ENCODE measurements around the gene CRYBG1.

The CRYBG1 gene, protein sequence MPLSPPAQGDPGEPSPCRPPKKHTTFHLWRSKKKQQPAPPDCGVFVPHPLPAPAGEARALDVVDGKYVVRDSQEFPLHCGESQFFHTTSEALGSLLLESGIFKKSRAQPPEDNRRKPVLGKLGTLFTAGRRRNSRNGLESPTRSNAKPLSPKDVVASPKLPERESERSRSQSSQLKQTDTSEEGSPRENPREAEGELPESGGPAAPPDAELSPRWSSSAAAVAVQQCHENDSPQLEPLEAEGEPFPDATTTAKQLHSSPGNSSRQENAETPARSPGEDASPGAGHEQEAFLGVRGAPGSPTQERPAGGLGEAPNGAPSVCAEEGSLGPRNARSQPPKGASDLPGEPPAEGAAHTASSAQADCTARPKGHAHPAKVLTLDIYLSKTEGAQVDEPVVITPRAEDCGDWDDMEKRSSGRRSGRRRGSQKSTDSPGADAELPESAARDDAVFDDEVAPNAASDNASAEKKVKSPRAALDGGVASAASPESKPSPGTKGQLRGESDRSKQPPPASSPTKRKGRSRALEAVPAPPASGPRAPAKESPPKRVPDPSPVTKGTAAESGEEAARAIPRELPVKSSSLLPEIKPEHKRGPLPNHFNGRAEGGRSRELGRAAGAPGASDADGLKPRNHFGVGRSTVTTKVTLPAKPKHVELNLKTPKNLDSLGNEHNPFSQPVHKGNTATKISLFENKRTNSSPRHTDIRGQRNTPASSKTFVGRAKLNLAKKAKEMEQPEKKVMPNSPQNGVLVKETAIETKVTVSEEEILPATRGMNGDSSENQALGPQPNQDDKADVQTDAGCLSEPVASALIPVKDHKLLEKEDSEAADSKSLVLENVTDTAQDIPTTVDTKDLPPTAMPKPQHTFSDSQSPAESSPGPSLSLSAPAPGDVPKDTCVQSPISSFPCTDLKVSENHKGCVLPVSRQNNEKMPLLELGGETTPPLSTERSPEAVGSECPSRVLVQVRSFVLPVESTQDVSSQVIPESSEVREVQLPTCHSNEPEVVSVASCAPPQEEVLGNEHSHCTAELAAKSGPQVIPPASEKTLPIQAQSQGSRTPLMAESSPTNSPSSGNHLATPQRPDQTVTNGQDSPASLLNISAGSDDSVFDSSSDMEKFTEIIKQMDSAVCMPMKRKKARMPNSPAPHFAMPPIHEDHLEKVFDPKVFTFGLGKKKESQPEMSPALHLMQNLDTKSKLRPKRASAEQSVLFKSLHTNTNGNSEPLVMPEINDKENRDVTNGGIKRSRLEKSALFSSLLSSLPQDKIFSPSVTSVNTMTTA (N-terminal part only)

DNA sequence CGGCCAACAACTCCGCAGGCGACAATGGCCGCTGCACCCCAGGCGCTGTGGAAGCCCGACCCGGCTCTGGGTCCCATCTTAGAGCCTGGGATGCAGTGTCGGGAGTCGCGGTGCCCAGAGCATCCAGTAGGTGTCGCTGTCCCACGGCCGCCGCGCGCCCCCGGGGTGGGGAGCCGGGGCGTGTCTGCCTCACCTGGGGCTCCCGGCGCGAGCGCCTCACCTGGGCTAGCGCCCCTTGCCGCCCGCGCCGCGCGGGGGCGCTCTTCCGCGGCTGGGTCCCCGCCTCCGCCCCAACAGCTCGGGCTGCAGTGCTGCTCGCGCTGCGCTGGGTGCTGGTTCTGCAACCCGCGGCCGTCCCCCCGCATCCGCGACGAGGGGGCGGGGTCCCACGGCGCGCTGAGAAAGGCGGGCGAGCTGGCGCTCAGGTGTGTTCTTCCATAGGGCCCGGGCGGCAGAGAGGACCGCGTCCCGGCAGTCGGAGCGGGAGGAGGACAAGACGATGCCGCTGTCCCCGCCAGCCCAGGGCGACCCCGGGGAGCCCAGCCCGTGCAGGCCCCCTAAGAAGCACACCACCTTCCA, at the start of gene CRYBG1:
Gene CRYBG1, plus strand, starts transcription at position 308 of the 579 bp plus-strand sequence. Its CDS starts 192 bp downstream, at position 500.
- Mint-ChIP-seq H3K4me1 (peaks cover 5% of the 10 kb centered on the region), H3K4me3 (peak within 1 kb of the TSS; percentile 83), H3K36me3 (ENCODE audit: insufficient read depth) (peaks cover 2% of the 10 kb centered on the region), H3K27ac (ENCODE audit: low read depth) (no peak within 1 kb of the TSS), H3K27me3 (peaks cover 35% of the 10 kb centered on the region), H3K9me3 (no peaks in the 10 kb centered on the region)
- peak; percentile 85 for ATAC-seq (replicated peaks; ENCODE audit: extremely low read depth, poor library complexity, severe bottlenecking)
- peak; percentile 57 to 71 for DNase-seq (ENCODE audit: low spot score in 2 of 2)

DNA sequence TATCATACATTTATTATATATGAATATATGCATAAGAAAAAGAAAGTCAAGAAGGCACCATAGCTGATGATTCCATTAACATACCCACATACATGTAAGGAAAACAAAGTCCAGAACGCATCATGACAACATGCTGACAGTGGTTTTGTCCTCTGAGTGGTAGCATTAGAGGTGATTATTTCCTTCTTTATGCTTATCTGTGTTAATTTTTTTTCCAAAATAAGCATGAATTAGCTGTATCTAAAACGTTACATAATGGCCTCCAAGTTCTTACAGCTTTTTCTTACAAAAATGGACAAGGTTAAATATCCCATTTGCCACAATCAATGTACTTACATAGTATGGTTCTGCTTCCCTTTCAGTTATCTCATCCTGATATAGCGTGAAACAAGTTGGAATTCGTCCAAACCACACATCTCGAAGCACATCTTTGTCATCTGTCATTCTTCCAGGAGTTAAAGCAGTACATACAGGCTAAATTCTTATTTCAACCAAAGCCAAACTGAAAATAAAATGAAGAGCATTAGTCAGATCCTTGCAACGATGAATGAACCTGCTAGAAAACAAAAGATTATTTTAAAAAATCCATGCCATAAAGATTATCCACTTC, 44.6 kb upstream of the CRYBG1 start:
- Mint-ChIP-seq H3K9me3 (no peaks in the 10 kb centered on the region), H3K4me3 (no peak overlapping the region), H3K4me1 (peaks cover 56% of the 10 kb centered on the region), H3K27me3 (no peaks in the 10 kb centered on the region), H3K36me3 (ENCODE audit: insufficient read depth) (peaks cover 18% of the 10 kb centered on the region), H3K27ac (ENCODE audit: low read depth) (no peak overlapping the region)
- DNase-seq (ENCODE audit: low spot score in 2 of 2): no peak
- ATAC-seq (replicated peaks; ENCODE audit: extremely low read depth, poor library complexity, severe bottlenecking): no peak

DNA sequence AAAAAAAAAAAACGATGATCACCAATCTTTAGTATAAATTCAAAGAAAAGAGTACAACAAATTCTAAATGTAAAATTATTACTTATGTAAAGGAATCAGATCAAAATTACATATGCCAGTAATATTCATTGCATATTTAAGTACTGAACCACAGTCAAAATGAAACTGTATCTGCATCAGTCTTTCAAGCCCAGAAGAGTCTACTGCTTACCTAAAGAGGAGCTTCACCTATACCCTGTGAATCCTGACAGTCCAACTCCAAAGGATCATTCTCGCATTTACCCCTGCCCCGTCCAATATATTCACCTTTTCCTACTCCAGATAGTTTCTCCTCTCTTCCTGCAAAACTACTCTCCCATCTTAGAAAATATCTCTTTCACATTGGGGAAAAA, 44.1 kb upstream of the CRYBG1 start:
- Mint-ChIP-seq H3K9me3 (no peaks in the 10 kb centered on the region), H3K27ac (ENCODE audit: low read depth) (peak overlapping the region; percentile 29), H3K4me1 (peaks cover 53% of the 10 kb centered on the region), H3K4me3 (no peak overlapping the region), H3K36me3 (ENCODE audit: insufficient read depth) (peaks cover 17% of the 10 kb centered on the region), H3K27me3 (no peaks in the 10 kb centered on the region)
- no peak for DNase-seq (ENCODE audit: low spot score in 2 of 2)
- no peak for ATAC-seq (replicated peaks; ENCODE audit: extremely low read depth, poor library complexity, severe bottlenecking)

DNA sequence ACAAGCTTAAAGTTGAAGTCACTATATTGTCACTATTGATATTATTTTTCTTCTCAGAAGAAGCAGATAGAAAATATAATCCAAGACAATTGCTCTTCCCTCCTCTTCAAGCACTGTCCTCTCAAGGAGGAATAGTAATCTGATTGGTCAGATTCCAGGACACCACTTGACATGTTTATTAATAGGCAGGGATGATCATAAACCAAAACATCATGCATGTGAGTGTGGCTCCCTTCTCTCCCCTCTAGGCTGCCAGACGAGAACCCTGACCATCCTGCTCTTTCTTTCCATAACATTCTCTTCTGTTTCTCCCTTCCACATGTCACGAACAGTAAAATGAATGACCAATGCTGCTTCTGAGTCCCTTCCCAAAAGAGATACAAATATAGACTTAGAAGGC, 42.5 kb upstream of the CRYBG1 start:
- Mint-ChIP-seq H3K27me3 (no peaks in the 10 kb centered on the region), H3K27ac (ENCODE audit: low read depth) (peak overlapping the region; percentile 3), H3K36me3 (ENCODE audit: insufficient read depth) (peaks cover 12% of the 10 kb centered on the region), H3K4me1 (peaks cover 51% of the 10 kb centered on the region), H3K4me3 (no peak overlapping the region), H3K9me3 (no peaks in the 10 kb centered on the region)
- ATAC-seq (replicated peaks; ENCODE audit: extremely low read depth, poor library complexity, severe bottlenecking) (no peak), DNase-seq (ENCODE audit: low spot score in 2 of 2) (no peak)

DNA sequence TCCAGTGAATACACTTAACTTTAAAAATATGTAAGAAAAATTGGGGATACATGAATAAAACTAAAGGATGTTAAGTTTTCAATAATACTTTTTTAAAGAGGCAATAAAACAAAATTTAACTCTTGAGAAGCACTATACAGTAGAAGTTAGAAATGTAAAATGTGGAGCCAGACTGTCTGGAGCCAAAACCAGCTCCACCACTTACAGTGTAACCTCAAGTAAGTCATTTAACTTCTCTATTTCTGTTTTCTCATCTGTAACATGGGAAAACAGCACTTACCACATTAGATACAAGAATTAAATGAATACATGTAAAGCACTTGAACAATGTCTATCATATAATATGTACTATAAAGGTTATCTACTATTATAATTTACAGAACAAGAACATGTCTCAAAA, 41.7 kb upstream of the CRYBG1 start:
- ATAC-seq (replicated peaks; ENCODE audit: extremely low read depth, poor library complexity, severe bottlenecking) (no peak), DNase-seq (ENCODE audit: low spot score in 2 of 2) (no peak)
- no peaks in the 10 kb centered on the region for H3K27me3 Mint-ChIP-seq
- no peak overlapping the region for H3K4me3 Mint-ChIP-seq
- H3K27ac Mint-ChIP-seq (ENCODE audit: low read depth): no peak overlapping the region
- peaks cover 10% of the 10 kb centered on the region for H3K36me3 Mint-ChIP-seq (ENCODE audit: insufficient read depth)
- no peaks in the 10 kb centered on the region for H3K9me3 Mint-ChIP-seq
- peaks cover 53% of the 10 kb centered on the region for H3K4me1 Mint-ChIP-seq

DNA sequence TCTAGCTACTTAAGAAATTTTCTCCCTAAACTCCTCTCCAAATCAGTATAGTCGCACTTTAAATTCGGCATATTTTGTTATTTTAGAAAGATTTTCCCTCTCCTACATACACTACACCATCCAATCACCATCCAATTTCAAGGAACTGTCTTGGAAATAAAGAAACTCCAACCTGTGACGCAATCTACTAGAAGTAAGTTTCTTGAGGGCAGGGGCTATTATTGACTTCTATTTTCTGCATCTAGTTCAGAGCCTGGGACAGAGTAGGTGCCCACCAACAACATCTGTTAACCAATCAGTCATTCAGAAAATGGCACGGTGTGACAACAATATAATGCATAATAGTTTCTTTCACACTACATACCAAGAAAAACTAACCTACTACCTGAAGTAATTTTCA, 38.6 kb upstream of the CRYBG1 start:
- peaks cover 63% of the 10 kb centered on the region for H3K4me1 Mint-ChIP-seq
- no peak overlapping the region for H3K27ac Mint-ChIP-seq (ENCODE audit: low read depth)
- DNase-seq (ENCODE audit: low spot score in 2 of 2) (no peak), ATAC-seq (replicated peaks; ENCODE audit: extremely low read depth, poor library complexity, severe bottlenecking) (no peak)
- no peaks in the 10 kb centered on the region for H3K9me3 Mint-ChIP-seq
- H3K4me3 Mint-ChIP-seq: no peak overlapping the region
- peaks cover 10% of the 10 kb centered on the region for H3K36me3 Mint-ChIP-seq (ENCODE audit: insufficient read depth)
- H3K27me3 Mint-ChIP-seq: no peaks in the 10 kb centered on the region

DNA sequence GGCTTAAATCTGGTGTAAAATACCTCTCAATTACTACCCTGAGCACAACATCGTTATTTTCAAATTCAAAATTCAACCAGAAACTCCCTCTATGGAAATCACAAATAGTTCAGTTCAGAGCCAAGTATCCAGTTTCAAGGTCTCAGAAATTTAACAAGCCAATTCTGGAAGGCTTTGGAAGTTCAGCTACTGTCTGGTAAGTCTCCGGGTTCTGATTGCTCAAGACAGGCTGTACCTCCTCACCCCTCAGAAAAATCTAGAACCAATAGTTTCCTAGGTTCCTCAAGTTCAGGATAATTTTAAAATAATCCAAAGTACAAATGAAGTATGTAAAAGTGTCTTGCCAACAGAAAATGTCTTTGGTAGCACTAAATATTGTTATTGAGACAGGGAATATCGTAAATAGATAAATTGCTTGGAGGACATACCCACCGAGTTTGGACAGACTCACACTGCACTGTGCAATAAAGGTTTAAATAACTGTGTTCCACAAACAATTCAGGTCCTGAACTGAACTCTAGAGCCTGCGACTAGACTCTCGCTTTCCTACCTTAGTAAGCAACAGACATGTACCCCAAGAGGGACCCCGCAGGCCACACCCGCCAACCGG, 35.7 kb upstream of the CRYBG1 start:
- Mint-ChIP-seq H3K4me1 (peaks cover 49% of the 10 kb centered on the region), H3K27me3 (peaks cover 5% of the 10 kb centered on the region), H3K36me3 (ENCODE audit: insufficient read depth) (peaks cover 10% of the 10 kb centered on the region), H3K9me3 (no peaks in the 10 kb centered on the region), H3K27ac (ENCODE audit: low read depth) (peak overlapping the region; percentile 95), H3K4me3 (peak overlapping the region; percentile 98)
- no peak for ATAC-seq (replicated peaks; ENCODE audit: extremely low read depth, poor library complexity, severe bottlenecking)
- no peak for DNase-seq (ENCODE audit: low spot score in 2 of 2)

DNA sequence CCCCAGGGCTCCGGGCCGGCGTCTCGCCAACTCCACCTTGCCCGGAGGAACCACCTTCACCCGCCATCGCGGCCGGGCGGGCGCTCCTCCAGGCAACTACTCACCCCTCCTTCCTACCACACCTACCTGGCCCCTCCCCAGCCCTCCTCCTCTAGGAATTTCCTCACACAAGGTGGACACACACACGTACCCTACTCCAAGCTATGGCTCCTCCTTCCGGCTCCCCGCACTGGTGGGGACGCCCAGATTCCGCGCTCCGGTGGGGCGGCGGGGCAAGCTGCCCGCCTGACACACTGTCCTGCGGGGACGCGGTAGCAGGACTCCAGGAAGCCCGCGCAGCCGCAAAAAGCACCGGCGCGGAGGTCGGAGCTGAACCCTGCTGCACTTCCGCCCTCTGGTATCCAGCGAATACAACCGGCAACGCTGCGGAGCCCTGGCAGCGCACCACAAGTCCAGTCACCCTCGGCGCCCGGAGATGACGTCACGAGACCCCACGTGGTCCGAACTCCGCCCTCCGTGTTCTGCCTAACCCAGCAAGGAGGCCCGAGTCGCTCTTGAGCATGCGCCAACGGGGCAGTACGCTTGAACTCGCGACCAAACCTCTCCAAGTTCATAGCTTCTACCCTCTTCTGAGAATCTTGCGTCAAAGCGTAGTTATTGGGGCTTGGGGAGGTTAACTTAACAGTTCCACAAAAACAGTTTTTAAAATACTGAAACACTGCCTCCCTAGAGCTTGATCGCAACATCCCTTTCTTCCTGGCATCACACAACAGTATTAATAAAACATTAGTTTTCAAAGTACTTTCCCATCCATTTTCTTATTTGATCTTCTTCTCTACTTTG, 35.0 kb upstream of the CRYBG1 start, which contains the start of gene ATG5:
Gene ATG5, minus strand, starts transcription at position 425 of the 843 bp plus-strand sequence. CDS start 9,552 bp downstream, outside the sequence.
- H3K27ac Mint-ChIP-seq (ENCODE audit: low read depth): peak within 1 kb of the TSS; percentile 95
- H3K4me1 Mint-ChIP-seq: peaks cover 44% of the 10 kb centered on the region
- ATAC-seq (replicated peaks; ENCODE audit: extremely low read depth, poor library complexity, severe bottlenecking) (peak; percentile 94), DNase-seq (ENCODE audit: low spot score in 2 of 2) (peak; percentile 100)
- no peaks in the 10 kb centered on the region for H3K9me3 Mint-ChIP-seq
- H3K36me3 Mint-ChIP-seq (ENCODE audit: insufficient read depth): peaks cover 10% of the 10 kb centered on the region
- peak within 1 kb of the TSS; percentile 98 for H3K4me3 Mint-ChIP-seq
- H3K27me3 Mint-ChIP-seq: peaks cover 12% of the 10 kb centered on the region

DNA sequence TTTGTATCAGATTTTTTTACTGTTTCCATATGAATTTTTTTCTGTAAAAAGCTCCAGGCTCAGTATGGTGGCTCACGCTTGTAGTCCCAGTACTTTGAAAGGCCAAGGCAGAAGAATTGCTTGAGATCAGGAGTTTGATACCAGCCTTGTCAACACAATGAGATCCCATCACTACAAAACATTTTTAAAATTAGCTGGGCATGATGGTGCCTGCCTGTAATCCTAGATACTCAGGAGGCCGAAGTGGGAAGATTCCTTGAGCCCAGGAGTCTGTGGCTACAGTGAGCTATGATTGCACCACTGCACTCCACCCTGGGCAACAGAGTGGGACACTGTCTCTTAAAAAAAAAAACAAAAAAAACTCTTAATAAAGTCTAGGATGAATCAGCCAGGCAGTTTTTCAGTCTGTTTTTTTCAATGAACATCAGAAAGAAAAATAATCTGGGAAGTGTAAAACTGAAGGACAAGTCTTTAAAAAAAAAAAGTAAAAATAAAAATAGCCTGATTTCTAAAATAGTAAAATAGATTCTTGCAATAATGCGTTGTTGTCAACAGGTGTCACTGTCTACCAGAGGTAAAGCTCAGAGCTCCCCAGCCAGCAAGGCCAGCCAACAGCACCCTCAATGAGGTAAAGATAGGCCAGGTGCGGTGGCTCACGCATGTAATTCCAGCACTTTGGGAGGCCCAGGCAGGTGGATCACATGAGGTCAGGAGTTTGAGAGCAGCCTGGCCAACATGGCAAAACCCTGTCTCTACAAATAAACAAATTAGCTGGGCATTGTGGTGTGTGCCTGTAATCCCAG, 25.7 kb upstream of the CRYBG1 start:
- Mint-ChIP-seq H3K9me3 (no peaks in the 10 kb centered on the region), H3K27me3 (peaks cover 26% of the 10 kb centered on the region), H3K27ac (ENCODE audit: low read depth) (no peak overlapping the region), H3K36me3 (ENCODE audit: insufficient read depth) (no peaks in the 10 kb centered on the region), H3K4me1 (peaks cover 7% of the 10 kb centered on the region), H3K4me3 (no peak overlapping the region)
- peak in 1 of 2 donors; percentile 26 for DNase-seq (ENCODE audit: low spot score in 2 of 2)
- peak; percentile 64 for ATAC-seq (replicated peaks; ENCODE audit: extremely low read depth, poor library complexity, severe bottlenecking)

DNA sequence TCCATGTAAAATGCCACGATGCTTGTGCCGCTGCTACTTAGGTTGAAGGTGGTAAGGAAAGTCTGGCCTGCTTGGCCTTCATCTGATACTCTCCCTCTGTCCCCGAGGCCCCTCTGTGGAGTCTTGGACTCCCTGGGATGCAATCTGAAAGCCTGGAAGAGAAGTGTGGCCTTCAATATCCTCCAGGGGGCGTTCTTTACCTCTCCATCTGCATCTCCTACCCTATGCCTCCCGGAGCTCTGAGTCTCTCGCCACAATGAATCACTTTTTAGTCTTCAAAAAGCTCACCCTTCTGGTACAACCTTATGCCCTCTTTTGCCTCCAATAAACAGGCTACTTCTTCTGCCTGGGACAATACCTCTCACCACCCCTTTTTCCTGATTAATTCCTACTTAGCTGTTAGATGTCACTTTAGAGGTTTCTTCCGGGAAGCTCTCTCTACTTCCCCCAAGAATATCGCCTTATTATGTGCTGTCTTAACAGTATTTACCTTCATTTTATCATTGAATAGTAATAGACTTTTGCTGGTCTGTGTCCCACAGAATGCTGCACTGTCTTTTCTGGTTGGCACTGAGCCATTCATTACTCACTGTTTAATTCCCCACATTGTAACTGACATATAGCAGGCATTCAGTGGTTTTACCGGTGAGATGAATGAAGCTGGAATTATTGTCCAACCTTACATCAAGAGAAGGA, 21.0 kb upstream of the CRYBG1 start:
- ATAC-seq (replicated peaks; ENCODE audit: extremely low read depth, poor library complexity, severe bottlenecking) (peak; percentile 74), DNase-seq (ENCODE audit: low spot score in 2 of 2) (peak in 1 of 2 donors; percentile 12)
- H3K36me3 Mint-ChIP-seq (ENCODE audit: insufficient read depth): no peaks in the 10 kb centered on the region
- peaks cover 7% of the 10 kb centered on the region for H3K4me1 Mint-ChIP-seq
- H3K27ac Mint-ChIP-seq (ENCODE audit: low read depth): no peak overlapping the region
- H3K9me3 Mint-ChIP-seq: no peaks in the 10 kb centered on the region
- H3K27me3 Mint-ChIP-seq: peaks cover 29% of the 10 kb centered on the region
- peak overlapping the region; percentile 16 for H3K4me3 Mint-ChIP-seq

All from central memory CD8-positive, alpha-beta T cell (primary cell).